ENCODE data around the gene MCEMP1. TPM values are rescaled to one million over a fixed set of nuclear protein-coding genes. Genes with fewer than 3 reads are reported as not detected.
A peak's percentile ranks its signal among the peaks of the same experiment; 100 is the strongest.

Gene MCEMP1
- total and polyA plus RNA-seq, 2 of the 4 experiments (the other 2 are of a cell fraction): 0.15 TPM; not detected in 1

DNA sequence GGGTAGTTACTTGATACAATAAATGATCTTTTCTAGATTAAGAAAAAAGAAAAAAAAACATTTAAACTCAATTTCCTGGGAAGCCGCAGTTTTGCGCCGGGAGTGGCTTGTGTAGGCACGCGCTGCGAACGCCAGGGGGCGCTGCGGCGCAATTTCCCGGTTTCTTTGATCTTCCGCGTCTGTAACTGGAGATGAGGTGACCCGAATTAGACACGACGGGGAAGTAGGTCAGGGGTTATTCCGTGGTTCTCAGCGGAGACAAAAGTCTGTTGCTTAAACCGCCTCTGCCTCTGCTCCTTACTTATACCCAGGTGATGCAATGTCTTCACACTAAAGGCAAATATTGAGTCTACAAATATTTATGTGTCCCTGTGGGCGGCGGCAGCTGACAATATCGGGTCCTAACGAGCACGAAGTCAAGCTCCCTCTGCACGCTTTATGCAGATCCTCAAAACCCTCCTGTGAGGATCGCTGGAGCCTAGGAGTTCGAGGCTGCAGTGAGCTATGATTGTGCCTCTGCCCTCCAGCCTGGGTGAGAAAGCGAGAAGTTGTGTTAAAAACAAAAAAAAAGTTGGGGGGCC is 24.7 kb upstream of the MCEMP1 start:
- no peak overlapping the region for H2AK9ac ChIP-seq (replicated peaks; ENCODE audit: low read depth, low read length, poor library complexity)
- no peaks in the 10 kb centered on the region for H4K20me1 ChIP-seq (ENCODE audit: insufficient read depth, low read length)
- peak overlapping the region; percentile 8; the same call in 1 of the 2 replicates for H3K4me3 ChIP-seq (ENCODE audit: insufficient read depth, low read depth, low read length)

More for the DNA sequence above, 24.7 kb upstream of the MCEMP1 start:
- H2AFZ ChIP-seq (replicated peaks; ENCODE audit: low read length, poor library complexity): peak overlapping the region; percentile 83
- H2BK120ac ChIP-seq (ENCODE audit: low read depth, low read length): no peak overlapping the region
- no peak overlapping the region for H2BK20ac ChIP-seq (ENCODE audit: low read depth, low read length)
- H3K4me2 ChIP-seq (ENCODE audit: low read depth, low read length): peak overlapping the region; percentile 70
- no peak for TF ChIP-seq MAFK (IDR thresholded peaks at IDR 0.05; ENCODE audit: low read depth, low read length)
- TF ChIP-seq CEBPB (IDR thresholded peaks at IDR 0.05; ENCODE audit: low read depth, low read length): peak; percentile 79
- TF ChIP-seq, protein P1, sequence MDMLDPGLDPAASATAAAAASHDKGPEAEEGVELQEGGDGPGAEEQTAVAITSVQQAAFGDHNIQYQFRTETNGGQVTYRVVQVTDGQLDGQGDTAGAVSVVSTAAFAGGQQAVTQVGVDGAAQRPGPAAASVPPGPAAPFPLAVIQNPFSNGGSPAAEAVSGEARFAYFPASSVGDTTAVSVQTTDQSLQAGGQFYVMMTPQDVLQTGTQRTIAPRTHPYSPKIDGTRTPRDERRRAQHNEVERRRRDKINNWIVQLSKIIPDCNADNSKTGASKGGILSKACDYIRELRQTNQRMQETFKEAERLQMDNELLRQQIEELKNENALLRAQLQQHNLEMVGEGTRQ (IDR thresholded peaks at IDR 0.05; ENCODE audit: low read depth, low read length): no peak
- no peak for TF ChIP-seq FOS (IDR thresholded peaks at IDR 0.05; ENCODE audit: low read depth, low read length)
- TF ChIP-seq RFX5 (IDR thresholded peaks at IDR 0.05; ENCODE audit: low read depth, low read length): no peak
- TF ChIP-seq RAD21 (IDR thresholded peaks at IDR 0.05; ENCODE audit: low read length): peak; percentile 62
- TF ChIP-seq MXI1 (IDR thresholded peaks at IDR 0.05; ENCODE audit: borderline replicate concordance, low read depth, low read length): no peak
- 0 out of 2 replicates have a peak, but pooled peaks have one; percentile 21 for TF ChIP-seq MAZ (IDR thresholded peaks at IDR 0.05; ENCODE audit: borderline replicate concordance, low read depth, low read length)
- TF ChIP-seq SMC3 (IDR thresholded peaks at IDR 0.05; ENCODE audit: low read depth, low read length): peak; percentile 71
- TF ChIP-seq POLR2A (IDR thresholded peaks at IDR 0.05; ENCODE audit: low read depth, low read length): no peak
- no peak for TF ChIP-seq NFE2L2 (IDR thresholded peaks at IDR 0.05; ENCODE audit: low read depth, low read length)
- TF ChIP-seq, protein P2, sequence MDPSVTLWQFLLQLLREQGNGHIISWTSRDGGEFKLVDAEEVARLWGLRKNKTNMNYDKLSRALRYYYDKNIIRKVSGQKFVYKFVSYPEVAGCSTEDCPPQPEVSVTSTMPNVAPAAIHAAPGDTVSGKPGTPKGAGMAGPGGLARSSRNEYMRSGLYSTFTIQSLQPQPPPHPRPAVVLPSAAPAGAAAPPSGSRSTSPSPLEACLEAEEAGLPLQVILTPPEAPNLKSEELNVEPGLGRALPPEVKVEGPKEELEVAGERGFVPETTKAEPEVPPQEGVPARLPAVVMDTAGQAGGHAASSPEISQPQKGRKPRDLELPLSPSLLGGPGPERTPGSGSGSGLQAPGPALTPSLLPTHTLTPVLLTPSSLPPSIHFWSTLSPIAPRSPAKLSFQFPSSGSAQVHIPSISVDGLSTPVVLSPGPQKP (IDR thresholded peaks at IDR 0.05; ENCODE audit: borderline replicate concordance, low read depth, low read length): no peak
- TF ChIP-seq BHLHE40 (IDR thresholded peaks at IDR 0.05; ENCODE audit: low read depth, low read length): no peak
- TF ChIP-seq, protein P3, sequence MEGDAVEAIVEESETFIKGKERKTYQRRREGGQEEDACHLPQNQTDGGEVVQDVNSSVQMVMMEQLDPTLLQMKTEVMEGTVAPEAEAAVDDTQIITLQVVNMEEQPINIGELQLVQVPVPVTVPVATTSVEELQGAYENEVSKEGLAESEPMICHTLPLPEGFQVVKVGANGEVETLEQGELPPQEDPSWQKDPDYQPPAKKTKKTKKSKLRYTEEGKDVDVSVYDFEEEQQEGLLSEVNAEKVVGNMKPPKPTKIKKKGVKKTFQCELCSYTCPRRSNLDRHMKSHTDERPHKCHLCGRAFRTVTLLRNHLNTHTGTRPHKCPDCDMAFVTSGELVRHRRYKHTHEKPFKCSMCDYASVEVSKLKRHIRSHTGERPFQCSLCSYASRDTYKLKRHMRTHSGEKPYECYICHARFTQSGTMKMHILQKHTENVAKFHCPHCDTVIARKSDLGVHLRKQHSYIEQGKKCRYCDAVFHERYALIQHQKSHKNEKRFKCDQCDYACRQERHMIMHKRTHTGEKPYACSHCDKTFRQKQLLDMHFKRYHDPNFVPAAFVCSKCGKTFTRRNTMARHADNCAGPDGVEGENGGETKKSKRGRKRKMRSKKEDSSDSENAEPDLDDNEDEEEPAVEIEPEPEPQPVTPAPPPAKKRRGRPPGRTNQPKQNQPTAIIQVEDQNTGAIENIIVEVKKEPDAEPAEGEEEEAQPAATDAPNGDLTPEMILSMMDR (conservative IDR thresholded peaks at IDR 0.05; ENCODE audit: low read depth, low read length): peak; percentile 97
- no peak overlapping the region for H2AK5ac ChIP-seq (ENCODE audit: low read depth, low read length)
- no peak overlapping the region for H3K4ac ChIP-seq (ENCODE audit: low read depth, low read length)
- intact Hi-C loops (cut with micrococcal nuclease) (loop anchor here (1.0 kb wide), 2 partner anchors 28 to 147 kb away; partner anchors contain the start of gene TRAPPC5), dilution Hi-C loops (cut with HindIII; ENCODE audit: low sequenced_read_pairs, unreplicated experiment) (no loop called here), in situ Hi-C loops (cut with MboI; ENCODE audit: low sequenced_read_pairs) (no loop called here)
- peak overlapping the region; percentile 59; the same call in 1 of the 2 replicates for H4K5ac ChIP-seq (ENCODE audit: low read depth, low read length)
- no peak overlapping the region for H3K23ac ChIP-seq (ENCODE audit: low read depth, low read length)
- no peak overlapping the region for H4K91ac ChIP-seq (ENCODE audit: insufficient read depth, low read depth, low read length)
- ATAC-seq (ENCODE audit: low read depth): peak; percentile 90
- BruUV-seq (replicated peaks): no TSS peak
- H3K56ac ChIP-seq (ENCODE audit: extremely low read depth, insufficient read depth, low read length): no peak overlapping the region
- peak overlapping the region in 1 of 2 experiments; percentile 31; a peak in 1 of 4 replicates for H4K8ac ChIP-seq (ENCODE audit: low read depth in 2 of 2, low read length in 2 of 2)
- ChIA-PET POLR2A (ENCODE audit: unreplicated experiment) (no interaction called here), CTCF (interaction anchor here (0.7 to 1.4 kb wide), 3 partner anchors 14 to 148 kb away, joined by 3 to 9 read pairs (median 3); partner anchors contain the start of genes PET100 and XAB2)
- no peak overlapping the region for H2BK5ac ChIP-seq (ENCODE audit: low read depth, low read length, poor library complexity, severe bottlenecking)
- DNase-seq: peak; percentile 60
- 0 out of 2 replicates have a peak overlapping the region, but pooled peaks have one; percentile 54 for H3K14ac ChIP-seq (replicated peaks; ENCODE audit: low read depth, low read length)
- H3K27ac ChIP-seq (ENCODE audit: insufficient read depth, low read length): no peak overlapping the region
- H3K9ac ChIP-seq (ENCODE audit: low read depth, low read length): no peak overlapping the region
- no peaks in the 10 kb centered on the region for H3K79me1 ChIP-seq (ENCODE audit: low read depth in 1 of 2, low read length in 2 of 2)
- no peaks in the 10 kb centered on the region for H3K36me3 ChIP-seq (ENCODE audit: control insufficient read depth, insufficient read depth, low read length)
- H3K27me3 ChIP-seq (ENCODE audit: control insufficient read depth, insufficient read depth, low read length): peaks cover 6% of the 10 kb centered on the region; the same call in 1 of the 2 replicates
- no peak overlapping the region for H2BK15ac ChIP-seq (ENCODE audit: low read depth, low read length)
- no peak overlapping the region for H3K18ac ChIP-seq (ENCODE audit: low read depth, low read length)
- no peaks in the 10 kb centered on the region for H3K4me1 ChIP-seq (ENCODE audit: control insufficient read depth, insufficient read depth, low read length)
- WGBS, 2 experiments (ENCODE audit: extremely low coverage in 2 of 2, insufficient read length in 1 of 2): 28% methylated on average over 6 of the region's 28 CpGs; no CpG with 5 or more reads in 1 of the 2 experiments
- no peaks in the 10 kb centered on the region for H3K9me3 ChIP-seq (ENCODE audit: control insufficient read depth, insufficient read depth, low read length)
- no peaks in the 10 kb centered on the region for H3K9me1 ChIP-seq (ENCODE audit: insufficient read depth, low read length)

All from IMR-90 (cell line).